ENCODE measurements around the gene PARL.

DNA sequence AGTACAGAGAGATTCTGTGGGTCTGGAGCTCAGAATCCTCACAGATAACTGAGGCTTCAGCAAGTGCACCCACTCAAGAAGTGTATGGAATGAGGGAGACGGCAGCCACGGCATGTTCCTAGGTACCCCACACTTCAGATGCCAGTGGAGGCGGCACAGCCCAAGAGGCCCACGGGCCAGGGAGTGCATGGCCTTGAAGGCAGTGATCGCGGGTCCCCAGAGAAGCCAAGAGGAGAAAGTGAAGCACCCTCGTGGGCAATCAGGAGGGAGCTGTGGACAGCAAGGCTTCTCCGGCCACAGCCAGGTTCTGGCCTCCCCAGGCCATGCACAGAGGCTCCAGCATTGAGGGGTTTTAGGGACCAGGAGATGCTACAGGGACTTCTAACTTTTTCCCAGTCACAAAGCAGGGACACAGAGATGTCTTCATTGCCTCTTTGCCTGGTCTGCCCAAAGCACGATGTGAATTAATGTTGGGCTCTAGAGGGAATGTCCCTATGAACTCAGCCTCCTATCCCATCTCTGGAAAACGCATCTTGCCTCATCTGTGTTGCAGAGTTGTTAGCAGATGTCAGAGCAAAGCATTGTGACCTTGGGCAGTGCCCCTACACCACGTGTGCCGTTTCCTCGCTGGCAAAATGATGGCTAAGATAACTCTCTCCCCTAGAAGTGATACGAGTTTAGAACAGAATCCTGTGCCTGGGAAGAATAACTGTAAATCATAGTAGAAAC is 56.7 kb downstream of the PARL start:
- TF ChIP-seq, protein P1, sequence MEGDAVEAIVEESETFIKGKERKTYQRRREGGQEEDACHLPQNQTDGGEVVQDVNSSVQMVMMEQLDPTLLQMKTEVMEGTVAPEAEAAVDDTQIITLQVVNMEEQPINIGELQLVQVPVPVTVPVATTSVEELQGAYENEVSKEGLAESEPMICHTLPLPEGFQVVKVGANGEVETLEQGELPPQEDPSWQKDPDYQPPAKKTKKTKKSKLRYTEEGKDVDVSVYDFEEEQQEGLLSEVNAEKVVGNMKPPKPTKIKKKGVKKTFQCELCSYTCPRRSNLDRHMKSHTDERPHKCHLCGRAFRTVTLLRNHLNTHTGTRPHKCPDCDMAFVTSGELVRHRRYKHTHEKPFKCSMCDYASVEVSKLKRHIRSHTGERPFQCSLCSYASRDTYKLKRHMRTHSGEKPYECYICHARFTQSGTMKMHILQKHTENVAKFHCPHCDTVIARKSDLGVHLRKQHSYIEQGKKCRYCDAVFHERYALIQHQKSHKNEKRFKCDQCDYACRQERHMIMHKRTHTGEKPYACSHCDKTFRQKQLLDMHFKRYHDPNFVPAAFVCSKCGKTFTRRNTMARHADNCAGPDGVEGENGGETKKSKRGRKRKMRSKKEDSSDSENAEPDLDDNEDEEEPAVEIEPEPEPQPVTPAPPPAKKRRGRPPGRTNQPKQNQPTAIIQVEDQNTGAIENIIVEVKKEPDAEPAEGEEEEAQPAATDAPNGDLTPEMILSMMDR (conservative IDR thresholded peaks at IDR 0.05): no peak
- no peak for TF ChIP-seq EZH2 (IDR thresholded peaks at IDR 0.05; ENCODE audit: low read depth)
